NCI-H2227 (cell line): Measurements from ENCODE around the gene TKTL1.
"Not testable (repeated sequence)": the region's sequence is repeated elsewhere in the genome, so short reads cannot be mapped to it uniquely, and the experiment has no call there.

Experiments used
- DNase-seq: peaks from one replicate; lab custom pipeline; 2025; ENCODE audit not compliant: unreplicated experiment; lab: John Stamatoyannopoulos, UW

TKTL1 gene

GRCh38 chrX:154295664-154296310 is at the start of gene TKTL1:
Gene TKTL1 (plus strand): TSS chrX:154295795. CDS start chrX:154295860, 65 bp downstream.
- no peak for DNase-seq

GRCh38 chrX:154247377-154248045 is 48.1 kb upstream of the TKTL1 start:
- DNase-seq: not testable (repeated sequence)

GRCh38 chrX:154248076-154248475 is 47.5 kb upstream of the TKTL1 start:
- not testable (repeated sequence) for DNase-seq

- DNase-seq: not testable (repeated sequence)
Measured at GRCh38 chrX:154257282-154257681, 38.3 kb upstream of the TKTL1 start, which contains the start of gene OPN1MW3. Gene OPN1MW3 (plus strand): TSS chrX:154257582. CDS start chrX:154257620, 38 bp downstream.

- not testable (repeated sequence) for DNase-seq
Measured at GRCh38 chrX:154258711-154259110, 36.9 kb upstream of the TKTL1 start.

- DNase-seq: not testable (repeated sequence)
Measured at GRCh38 chrX:154263072-154263471, 32.5 kb upstream of the TKTL1 start.

GRCh38 chrX:154269245-154269644 is 26.4 kb upstream of the TKTL1 start:
- not testable (repeated sequence) for DNase-seq

- not testable (repeated sequence) for DNase-seq
Measured at GRCh38 chrX:154284489-154285338, 10.9 kb upstream of the TKTL1 start.

- not testable (repeated sequence) for DNase-seq
Measured at GRCh38 chrX:154286406-154286805, 9.2 kb upstream of the TKTL1 start.

GRCh38 chrX:154294791-154295574 is 612 bp upstream of the TKTL1 start, which contains the start of gene TEX28:
Gene TEX28 (minus strand): TSS chrX:154295124. CDS start chrX:154292117, 3,007 bp downstream.
- no peak for DNase-seq

GRCh38 chrX:154296731-154297130 is 1.1 kb downstream of the TKTL1 start:
- DNase-seq: no peak

- DNase-seq: no peak
Measured at GRCh38 chrX:154298312-154298711, 2.7 kb downstream of the TKTL1 start.

GRCh38 chrX:154300816-154301215 is 5.2 kb downstream of the TKTL1 start:
- DNase-seq: no peak

GRCh38 chrX:154302998-154303397 is 7.4 kb downstream of the TKTL1 start:
- not testable (repeated sequence) for DNase-seq

GRCh38 chrX:154303476-154303875 is 7.9 kb downstream of the TKTL1 start:
- no peak for DNase-seq

- no peak for DNase-seq
Measured at GRCh38 chrX:154304846-154305245, 9.3 kb downstream of the TKTL1 start.

GRCh38 chrX:154305541-154306205 is 10.1 kb downstream of the TKTL1 start:
- no peak for DNase-seq

GRCh38 chrX:154307202-154307601 is 11.6 kb downstream of the TKTL1 start:
- no peak for DNase-seq

- peak; percentile 57 for DNase-seq
Measured at GRCh38 chrX:154308108-154308946, 12.7 kb downstream of the TKTL1 start.
